Chondrocyte (in vitro differentiated cells): Measurements from ENCODE around the gene OR52N5. TPM values are rescaled to one million over a fixed set of nuclear protein-coding genes. Genes with fewer than 3 reads are reported as not detected.

Experiments used
- DNase-seq: peaks from one replicate; pipeline ENCODE4 v3.0.0; 2021; ENCODE audit warnings: mixed read lengths, low spot score
- H3K27ac Mint-ChIP-seq: one replicate; pipeline ENCODE4 v1.8.0; 2021; ENCODE audit warnings: mild to moderate bottlenecking, moderate library complexity, mixed read lengths; ENCODE audit not compliant: unreplicated experiment
- H3K27me3 Mint-ChIP-seq: 2 replicates; pipeline ENCODE4 v1.8.0; 2021; ENCODE audit warnings: low read depth, mixed read lengths
- H3K36me3 Mint-ChIP-seq: 2 replicates; pipeline ENCODE4 v1.8.0; 2021; ENCODE audit warnings: low read depth, mixed read lengths
- H3K4me1 Mint-ChIP-seq: 2 replicates; pipeline ENCODE4 v1.8.0; 2021; ENCODE audit warnings: low read depth, mild to moderate bottlenecking, mixed read lengths
- H3K4me3 Mint-ChIP-seq: one replicate; pipeline ENCODE4 v1.8.0; 2021; ENCODE audit warnings: mild to moderate bottlenecking, moderate library complexity, mixed read lengths; ENCODE audit not compliant: unreplicated experiment
- H3K9me3 Mint-ChIP-seq: 2 replicates; pipeline ENCODE4 v1.8.0; 2021; ENCODE audit warnings: low read depth, mixed read lengths
- total RNA-seq: library from RNA; stranded (reverse); gene quantifications from 3 replicates; pipeline ENCODE4 v1.2.1, GENCODE V29; 2021
- TF ChIP-seq, protein P1 (sequence below): fragments of 200-600 bp; sonication (generic); IDR thresholded peaks from 2 replicates; pipeline ENCODE4 v1.5.0; 2021; ENCODE audit warnings: antibody characterized with exemption, mild to moderate bottlenecking, moderate library complexity

Gene OR52N5
- total RNA-seq, 1 donor from 2014 or later = not detected

DNA sequence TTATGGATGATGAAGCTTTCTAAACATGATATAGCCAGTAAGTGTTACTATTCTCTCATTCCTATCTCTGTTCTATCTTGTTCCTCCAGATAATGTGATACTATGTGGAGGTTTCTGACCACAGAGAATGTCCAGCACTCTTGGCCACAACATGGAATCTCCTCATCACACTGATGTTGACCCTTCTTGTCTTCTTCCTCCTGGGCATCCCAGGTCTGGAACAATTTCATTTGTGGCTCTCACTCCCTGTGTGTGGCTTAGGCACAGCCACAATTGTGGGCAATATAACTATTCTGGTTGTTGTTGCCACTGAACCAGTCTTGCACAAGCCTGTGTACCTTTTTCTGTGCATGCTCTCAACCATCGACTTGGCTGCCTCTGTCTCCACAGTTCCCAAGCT is 56.8 kb downstream of the OR52N5 start:
- Mint-ChIP-seq H3K27ac (no peak overlapping the region), H3K27me3 (peaks cover 39% of the 10 kb centered on the region), H3K9me3 (no peaks in the 10 kb centered on the region), H3K36me3 (no peaks in the 10 kb centered on the region), H3K4me1 (no peaks in the 10 kb centered on the region), H3K4me3 (no peak overlapping the region)
- TF ChIP-seq, protein P1, sequence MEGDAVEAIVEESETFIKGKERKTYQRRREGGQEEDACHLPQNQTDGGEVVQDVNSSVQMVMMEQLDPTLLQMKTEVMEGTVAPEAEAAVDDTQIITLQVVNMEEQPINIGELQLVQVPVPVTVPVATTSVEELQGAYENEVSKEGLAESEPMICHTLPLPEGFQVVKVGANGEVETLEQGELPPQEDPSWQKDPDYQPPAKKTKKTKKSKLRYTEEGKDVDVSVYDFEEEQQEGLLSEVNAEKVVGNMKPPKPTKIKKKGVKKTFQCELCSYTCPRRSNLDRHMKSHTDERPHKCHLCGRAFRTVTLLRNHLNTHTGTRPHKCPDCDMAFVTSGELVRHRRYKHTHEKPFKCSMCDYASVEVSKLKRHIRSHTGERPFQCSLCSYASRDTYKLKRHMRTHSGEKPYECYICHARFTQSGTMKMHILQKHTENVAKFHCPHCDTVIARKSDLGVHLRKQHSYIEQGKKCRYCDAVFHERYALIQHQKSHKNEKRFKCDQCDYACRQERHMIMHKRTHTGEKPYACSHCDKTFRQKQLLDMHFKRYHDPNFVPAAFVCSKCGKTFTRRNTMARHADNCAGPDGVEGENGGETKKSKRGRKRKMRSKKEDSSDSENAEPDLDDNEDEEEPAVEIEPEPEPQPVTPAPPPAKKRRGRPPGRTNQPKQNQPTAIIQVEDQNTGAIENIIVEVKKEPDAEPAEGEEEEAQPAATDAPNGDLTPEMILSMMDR = no peak
- DNase-seq = no peak

Other genes with a start within 250 kb of the OR52N5 start
- 0.39 TPM in 1 of 3 replicates, not detected in the others for gene OR52H1, start 234.8 kb downstream of the OR52N5 start, total RNA-seq
- not detected in 3 replicates for gene OR52B6, start 202.5 kb downstream of the OR52N5 start, total RNA-seq
- 1.5 to 2.3 TPM (median 2.1 TPM) in 3 replicates for gene TRIM6, start 186.7 kb downstream of the OR52N5 start, total RNA-seq
- 1.6 to 4.0 TPM (median 2.1 TPM) in 3 replicates for gene TRIM34, start 158.4 kb downstream of the OR52N5 start, total RNA-seq
- gene TRIM5, start 98.3 kb downstream of the OR52N5 start, total RNA-seq = 31.0 to 36.2 TPM (median 34.1 TPM) in 3 replicates
- gene TRIM22, start 93.6 kb downstream of the OR52N5 start, total RNA-seq = 85.9 to 108 TPM (median 94.7 TPM) in 3 replicates
- gene OR56B1, start 46.9 kb downstream of the OR52N5 start, total RNA-seq = not detected in 3 replicates
- gene OR52N4, start 29.1 kb downstream of the OR52N5 start, total RNA-seq = not detected in 3 replicates
- gene OR52N1, start 7.9 kb upstream of the OR52N5 start, total RNA-seq = not detected in 3 replicates
- not detected in 3 replicates for gene OR52N2, start 25.6 kb upstream of the OR52N5 start, total RNA-seq
- not detected in 3 replicates for gene OR52E6, start 58.5 kb upstream of the OR52N5 start, total RNA-seq
- not detected in 3 replicates for gene OR52E8, start 74.3 kb upstream of the OR52N5 start, total RNA-seq
- gene OR52E4, start 97.3 kb upstream of the OR52N5 start, total RNA-seq = not detected in 3 replicates
- not detected in 3 replicates for gene OR52E5, start 109.9 kb upstream of the OR52N5 start, total RNA-seq
- gene OR56A3, start 158.9 kb upstream of the OR52N5 start, total RNA-seq = not detected in 3 replicates
- not detected in 3 replicates for gene OR56A5, start 185.1 kb upstream of the OR52N5 start, total RNA-seq
- not detected in 3 replicates for gene OR52L1, start 203.6 kb upstream of the OR52N5 start, total RNA-seq
- gene OR56A4, start 223.6 kb upstream of the OR52N5 start, total RNA-seq = not detected in 3 replicates
- not detected in 3 replicates for gene OR56A1, start 247.4 kb upstream of the OR52N5 start, total RNA-seq